ENCODE measurements around the gene PFN3. TPM values are rescaled to one million over a fixed set of nuclear protein-coding genes. Genes with fewer than 3 reads are reported as not detected.
A peak's percentile ranks its signal among the peaks of the same experiment; 100 is the strongest.

The PFN3 gene
- total RNA-seq, 1 donor from 2014 or later: not detected

DNA sequence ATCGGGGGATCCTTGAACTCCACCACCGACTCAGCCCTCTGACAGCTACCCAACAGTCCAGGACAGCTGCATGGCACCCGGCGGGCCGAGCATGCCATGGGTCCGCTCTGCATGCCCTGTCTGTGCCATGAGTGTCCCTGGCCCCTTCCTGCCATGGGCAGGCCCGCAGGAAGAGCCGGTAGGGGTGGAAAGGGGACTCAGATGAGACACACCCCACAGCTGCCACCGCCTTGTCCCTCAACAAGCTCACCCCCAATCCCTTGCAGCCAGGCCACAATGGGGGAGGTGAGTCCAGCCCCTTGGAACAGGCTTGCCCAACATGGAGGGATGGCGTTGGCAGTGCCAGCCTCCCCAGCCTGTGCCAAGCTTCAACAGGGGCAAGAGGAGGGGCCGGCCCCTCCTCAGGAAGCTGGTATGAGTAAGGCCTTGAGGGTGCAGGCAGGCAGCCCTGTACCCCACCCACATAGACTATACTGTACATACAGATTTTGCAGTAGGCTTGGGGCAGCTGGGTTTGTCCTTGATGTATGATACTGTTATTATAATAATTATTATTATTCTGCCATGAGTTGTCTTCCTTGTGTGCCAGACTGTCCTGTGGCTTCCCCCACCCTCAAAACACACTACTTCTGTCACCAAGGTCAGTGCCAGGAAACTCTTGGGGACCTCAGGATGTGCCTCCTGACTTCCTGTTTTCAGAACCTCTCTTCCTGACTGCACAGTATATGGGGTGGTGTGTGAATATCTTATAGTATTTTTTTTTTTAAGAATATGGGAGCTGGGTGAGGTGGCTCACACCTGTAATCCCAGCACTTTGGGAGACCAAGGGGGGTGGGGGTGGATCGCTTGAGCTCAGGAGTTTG lies 28.2 kb downstream of the PFN3 start:
- no peaks in the 10 kb centered on the region for H3K36me3 ChIP-seq (ENCODE audit: insufficient read depth, low read length)
- H3K4me2 ChIP-seq (ENCODE audit: low read length): no peak overlapping the region
- TF ChIP-seq, protein P1, sequence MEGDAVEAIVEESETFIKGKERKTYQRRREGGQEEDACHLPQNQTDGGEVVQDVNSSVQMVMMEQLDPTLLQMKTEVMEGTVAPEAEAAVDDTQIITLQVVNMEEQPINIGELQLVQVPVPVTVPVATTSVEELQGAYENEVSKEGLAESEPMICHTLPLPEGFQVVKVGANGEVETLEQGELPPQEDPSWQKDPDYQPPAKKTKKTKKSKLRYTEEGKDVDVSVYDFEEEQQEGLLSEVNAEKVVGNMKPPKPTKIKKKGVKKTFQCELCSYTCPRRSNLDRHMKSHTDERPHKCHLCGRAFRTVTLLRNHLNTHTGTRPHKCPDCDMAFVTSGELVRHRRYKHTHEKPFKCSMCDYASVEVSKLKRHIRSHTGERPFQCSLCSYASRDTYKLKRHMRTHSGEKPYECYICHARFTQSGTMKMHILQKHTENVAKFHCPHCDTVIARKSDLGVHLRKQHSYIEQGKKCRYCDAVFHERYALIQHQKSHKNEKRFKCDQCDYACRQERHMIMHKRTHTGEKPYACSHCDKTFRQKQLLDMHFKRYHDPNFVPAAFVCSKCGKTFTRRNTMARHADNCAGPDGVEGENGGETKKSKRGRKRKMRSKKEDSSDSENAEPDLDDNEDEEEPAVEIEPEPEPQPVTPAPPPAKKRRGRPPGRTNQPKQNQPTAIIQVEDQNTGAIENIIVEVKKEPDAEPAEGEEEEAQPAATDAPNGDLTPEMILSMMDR (IDR thresholded peaks at IDR 0.05; ENCODE audit: insufficient read depth, low read depth, low read length): no peak
- TF ChIP-seq EZH2 (IDR thresholded peaks at IDR 0.05; ENCODE audit: insufficient read depth, low read length): no peak
- no peaks in the 10 kb centered on the region for H4K20me1 ChIP-seq (ENCODE audit: insufficient read depth, low read length)
- Mint-ChIP-seq H3K27me3 (ENCODE audit: low read depth, unreplicated experiment) (peaks cover 17% of the 10 kb centered on the region), H3K36me3 (ENCODE audit: low read depth, unreplicated experiment) (peaks cover 11% of the 10 kb centered on the region), H3K9me3 (ENCODE audit: unreplicated experiment) (peaks cover 3% of the 10 kb centered on the region), H3K27ac (ENCODE audit: unreplicated experiment) (no peak overlapping the region), H3K4me3 (ENCODE audit: unreplicated experiment) (no peak overlapping the region), H3K4me1 (ENCODE audit: low read depth, unreplicated experiment) (no peaks in the 10 kb centered on the region)
- no peak overlapping the region for H2AFZ ChIP-seq (ENCODE audit: low read depth, low read length)
- H3K4me1 ChIP-seq (ENCODE audit: insufficient read depth, low read length): peaks cover 10% of the 10 kb centered on the region
- H3K79me2 ChIP-seq (ENCODE audit: insufficient read depth, low read length): no peaks in the 10 kb centered on the region
- FAIRE-seq (no peak), DNase-seq (ENCODE audit: low read depth) (no peak)
- H3K9me3 ChIP-seq (ENCODE audit: insufficient read depth, low read depth, low read length): no peaks in the 10 kb centered on the region
- no peak overlapping the region for H3K27ac ChIP-seq (ENCODE audit: low read depth, low read length)
- H3K9ac ChIP-seq (ENCODE audit: low read length): no peak overlapping the region
- no peak overlapping the region for H3K4me3 ChIP-seq (ENCODE audit: insufficient read depth, low read depth, low read length)
- peaks cover 7% of the 10 kb centered on the region for H3K27me3 ChIP-seq (ENCODE audit: insufficient read depth, low read length)

DNA sequence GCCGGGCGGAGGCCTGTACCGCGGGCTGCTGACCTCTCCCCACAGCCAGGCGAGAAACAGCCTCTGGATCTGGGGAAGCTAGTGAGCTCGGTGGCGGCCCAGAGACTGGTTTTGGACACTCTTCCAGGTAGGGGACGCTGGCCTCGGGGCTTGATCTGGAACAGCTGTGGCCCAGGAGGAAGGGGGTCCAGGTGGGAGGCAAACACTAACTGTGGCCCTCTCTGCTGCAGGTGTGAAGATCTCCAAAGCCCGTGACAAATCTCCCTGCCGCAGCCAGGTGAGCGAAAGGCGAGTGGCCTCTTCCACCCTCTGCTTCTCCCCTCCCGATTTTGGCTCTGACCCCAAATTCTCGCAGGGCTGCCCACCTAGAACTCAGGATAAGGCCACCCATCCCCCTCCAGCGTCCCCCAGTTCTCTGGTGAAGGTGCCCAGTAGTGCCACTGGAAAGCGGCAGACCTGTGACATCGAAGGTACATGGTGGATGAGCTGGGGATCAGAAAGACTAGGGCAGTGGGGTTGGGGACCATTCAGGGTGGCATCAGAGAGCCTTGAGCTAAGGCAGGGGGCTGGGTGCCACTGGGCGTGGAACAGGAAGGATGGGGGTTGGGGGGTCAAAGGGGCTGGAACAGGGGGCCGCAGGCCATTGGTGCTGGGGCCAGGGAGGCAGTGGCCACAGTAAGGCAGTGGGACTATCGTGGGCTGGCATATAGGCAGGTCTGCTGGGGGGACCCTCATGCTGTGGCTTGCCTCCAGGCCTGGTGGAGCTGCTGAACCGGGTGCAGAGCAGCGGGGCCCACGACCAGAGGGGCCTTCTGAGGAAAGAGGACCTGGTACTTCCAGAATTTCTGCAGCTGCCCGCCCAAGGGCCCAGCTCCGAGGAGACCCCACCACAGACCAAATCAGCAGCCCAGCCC lies 29.1 kb downstream of the PFN3 start:
- TF ChIP-seq, protein P1 (IDR thresholded peaks at IDR 0.05; ENCODE audit: insufficient read depth, low read depth, low read length): no peak
- TF ChIP-seq EZH2 (IDR thresholded peaks at IDR 0.05; ENCODE audit: insufficient read depth, low read length): no peak
- Histone ChIP-seq H3K4me1 (ENCODE audit: insufficient read depth, low read length) (peaks cover 18% of the 10 kb centered on the region), H3K27ac (ENCODE audit: low read depth, low read length) (no peak overlapping the region), H3K36me3 (ENCODE audit: insufficient read depth, low read length) (no peaks in the 10 kb centered on the region), H4K20me1 (ENCODE audit: insufficient read depth, low read length) (no peaks in the 10 kb centered on the region), H3K9ac (ENCODE audit: low read length) (peak overlapping the region; percentile 80), H3K27me3 (ENCODE audit: insufficient read depth, low read length) (peaks cover 7% of the 10 kb centered on the region), H2AFZ (ENCODE audit: low read depth, low read length) (peak overlapping the region; percentile 87), H3K79me2 (ENCODE audit: insufficient read depth, low read length) (no peaks in the 10 kb centered on the region), H3K4me3 (ENCODE audit: insufficient read depth, low read depth, low read length) (peak overlapping the region; percentile 61), H3K9me3 (ENCODE audit: insufficient read depth, low read depth, low read length) (no peaks in the 10 kb centered on the region), H3K4me2 (ENCODE audit: low read length) (peak overlapping the region; percentile 90)
- peaks cover 13% of the 10 kb centered on the region for H3K36me3 Mint-ChIP-seq (ENCODE audit: low read depth, unreplicated experiment)
- peaks cover 5% of the 10 kb centered on the region for H3K4me1 Mint-ChIP-seq (ENCODE audit: low read depth, unreplicated experiment)
- peaks cover 17% of the 10 kb centered on the region for H3K27me3 Mint-ChIP-seq (ENCODE audit: low read depth, unreplicated experiment)
- DNase-seq (ENCODE audit: low read depth) (no peak), FAIRE-seq (no peak)
- H3K9me3 Mint-ChIP-seq (ENCODE audit: unreplicated experiment): peaks cover 3% of the 10 kb centered on the region
- H3K4me3 Mint-ChIP-seq (ENCODE audit: unreplicated experiment): peak overlapping the region; percentile 78
- H3K27ac Mint-ChIP-seq (ENCODE audit: unreplicated experiment): no peak overlapping the region

All from astrocyte (in vitro differentiated cells and primary cell).